ENCODE measurements around the gene NCAM1. TPM values are rescaled to one million over a fixed set of nuclear protein-coding genes. Genes with fewer than 3 reads are reported as not detected.

NCAM1 gene
- total and polyA plus RNA-seq, 2 donors (not counting 1 experiment from before 2014, with no cell fraction given), result 0.17 to 2.6 TPM

DNA sequence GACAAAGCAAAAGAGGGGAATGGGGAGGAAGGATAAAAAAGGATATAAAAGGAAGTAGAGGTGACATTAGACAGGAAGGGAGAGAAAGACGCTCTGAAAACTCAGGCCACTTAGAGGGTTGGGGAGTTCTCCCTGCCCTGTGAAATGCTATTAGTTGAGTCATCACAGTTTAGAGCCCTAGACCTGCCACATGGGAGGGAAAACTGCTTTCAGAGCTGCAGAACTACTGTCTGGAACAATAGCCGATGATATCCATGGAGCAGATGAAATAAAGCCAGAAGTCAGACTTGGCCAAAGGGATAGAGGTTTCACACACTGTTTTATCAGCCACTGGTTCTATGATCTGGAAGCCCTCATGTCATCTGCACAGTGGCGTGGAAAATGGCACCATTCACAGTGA, 157.9 kb downstream of the NCAM1 start:
- no peak overlapping the region for H3K4me3 ChIP-seq (replicated peaks in 1 of 4; ENCODE audit: control extremely low read depth in 1 of 4, insufficient read depth in 1 of 4, low read depth in 3 of 4, low read length in 4 of 4)
- no peaks in the 10 kb centered on the region for H3K79me2 ChIP-seq (ENCODE audit: control insufficient read depth, insufficient read depth, low read length)
- DNase-seq (ENCODE audit: low read depth in 2 of 2), result peak in 1 of 2 donors; percentile 12
- no peaks in the 10 kb centered on the region for H3K27me3 ChIP-seq (ENCODE audit: control insufficient read depth, insufficient read depth, low read length)
- no peaks in the 10 kb centered on the region for H3K36me3 ChIP-seq (ENCODE audit: control insufficient read depth, insufficient read depth, low read length)
- TF ChIP-seq, protein P1, sequence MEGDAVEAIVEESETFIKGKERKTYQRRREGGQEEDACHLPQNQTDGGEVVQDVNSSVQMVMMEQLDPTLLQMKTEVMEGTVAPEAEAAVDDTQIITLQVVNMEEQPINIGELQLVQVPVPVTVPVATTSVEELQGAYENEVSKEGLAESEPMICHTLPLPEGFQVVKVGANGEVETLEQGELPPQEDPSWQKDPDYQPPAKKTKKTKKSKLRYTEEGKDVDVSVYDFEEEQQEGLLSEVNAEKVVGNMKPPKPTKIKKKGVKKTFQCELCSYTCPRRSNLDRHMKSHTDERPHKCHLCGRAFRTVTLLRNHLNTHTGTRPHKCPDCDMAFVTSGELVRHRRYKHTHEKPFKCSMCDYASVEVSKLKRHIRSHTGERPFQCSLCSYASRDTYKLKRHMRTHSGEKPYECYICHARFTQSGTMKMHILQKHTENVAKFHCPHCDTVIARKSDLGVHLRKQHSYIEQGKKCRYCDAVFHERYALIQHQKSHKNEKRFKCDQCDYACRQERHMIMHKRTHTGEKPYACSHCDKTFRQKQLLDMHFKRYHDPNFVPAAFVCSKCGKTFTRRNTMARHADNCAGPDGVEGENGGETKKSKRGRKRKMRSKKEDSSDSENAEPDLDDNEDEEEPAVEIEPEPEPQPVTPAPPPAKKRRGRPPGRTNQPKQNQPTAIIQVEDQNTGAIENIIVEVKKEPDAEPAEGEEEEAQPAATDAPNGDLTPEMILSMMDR (conservative IDR thresholded peaks at IDR 0.05 in 1 of 2, IDR thresholded peaks at IDR 0.05 in 1 of 2; ENCODE audit: low read depth in 1 of 2, low read length in 2 of 2), result no peak
- no peak for TF ChIP-seq EZH2 (IDR thresholded peaks at IDR 0.05; ENCODE audit: low read length, missing control alignments)
- no peaks in the 10 kb centered on the region for H3K4me1 ChIP-seq (ENCODE audit: control insufficient read depth, extremely low read depth, insufficient read depth, low read length)
- no peaks in the 10 kb centered on the region for H4K20me1 ChIP-seq (ENCODE audit: control insufficient read depth, extremely low read depth, insufficient read depth, low read length)
- H3K9me3 ChIP-seq (ENCODE audit: control insufficient read depth, insufficient read depth, low read depth, low read length), result no peaks in the 10 kb centered on the region
- H2AFZ ChIP-seq (ENCODE audit: low read length), result no peak overlapping the region
- H3K9ac ChIP-seq (ENCODE audit: insufficient read depth, low read length), result no peak overlapping the region
- H3K27ac ChIP-seq (ENCODE audit: insufficient read depth, low read length), result no peak overlapping the region
- H3K4me2 ChIP-seq (ENCODE audit: extremely low read depth, insufficient read depth, low read length), result no peak overlapping the region

DNA sequence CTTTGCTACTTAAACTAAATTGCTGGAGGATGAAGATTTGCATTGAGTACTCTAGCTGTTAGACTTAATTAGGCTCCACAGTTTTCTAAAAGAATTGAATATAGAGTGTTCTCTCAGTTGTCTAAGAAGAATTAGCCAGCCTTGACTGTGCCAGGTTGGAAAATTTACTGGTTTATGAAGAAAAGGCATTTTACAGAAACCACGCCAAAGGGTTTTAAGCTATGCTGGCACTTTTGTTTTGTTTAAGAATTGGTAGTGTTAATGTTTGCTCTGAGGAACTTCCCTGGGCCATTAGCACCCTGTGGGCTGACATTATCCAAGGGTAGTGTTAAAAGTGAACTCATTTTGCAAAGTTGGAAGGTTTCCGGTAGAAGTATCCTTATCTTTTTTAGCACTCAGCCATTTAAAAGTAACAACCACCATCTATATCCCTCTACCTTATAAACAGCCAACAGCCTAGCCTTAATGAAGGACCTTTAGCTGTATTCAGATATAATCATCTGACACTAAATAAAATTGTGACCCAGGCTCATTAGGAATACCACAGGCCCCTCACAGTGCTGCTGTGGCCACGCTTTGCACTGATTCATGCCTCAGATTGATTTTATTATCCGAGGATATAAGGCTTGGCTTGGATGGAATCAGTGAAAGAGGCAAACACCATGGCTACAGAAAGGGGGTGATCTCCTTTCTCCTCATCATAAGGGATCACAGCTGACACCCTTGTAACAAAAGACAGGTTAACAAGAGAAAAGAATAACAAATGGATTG, 158.9 kb downstream of the NCAM1 start:
- Histone ChIP-seq H4K20me1 (ENCODE audit: control insufficient read depth, extremely low read depth, insufficient read depth, low read length) (no peaks in the 10 kb centered on the region), H3K9me3 (ENCODE audit: control insufficient read depth, insufficient read depth, low read depth, low read length) (no peaks in the 10 kb centered on the region), H3K27ac (ENCODE audit: insufficient read depth, low read length) (no peak overlapping the region), H3K27me3 (ENCODE audit: control insufficient read depth, insufficient read depth, low read length) (no peaks in the 10 kb centered on the region), H3K4me3 (replicated peaks in 1 of 4; ENCODE audit: control extremely low read depth in 1 of 4, insufficient read depth in 1 of 4, low read depth in 3 of 4, low read length in 4 of 4) (no peak overlapping the region), H3K4me1 (ENCODE audit: control insufficient read depth, extremely low read depth, insufficient read depth, low read length) (no peaks in the 10 kb centered on the region), H2AFZ (ENCODE audit: low read length) (no peak overlapping the region), H3K9ac (ENCODE audit: insufficient read depth, low read length) (no peak overlapping the region), H3K36me3 (ENCODE audit: control insufficient read depth, insufficient read depth, low read length) (no peaks in the 10 kb centered on the region), H3K4me2 (ENCODE audit: extremely low read depth, insufficient read depth, low read length) (no peak overlapping the region), H3K79me2 (ENCODE audit: control insufficient read depth, insufficient read depth, low read length) (no peaks in the 10 kb centered on the region)
- DNase-seq (ENCODE audit: low read depth in 2 of 2), result no peak
- TF ChIP-seq, protein P1 (conservative IDR thresholded peaks at IDR 0.05 in 1 of 2, IDR thresholded peaks at IDR 0.05 in 1 of 2; ENCODE audit: low read depth in 1 of 2, low read length in 2 of 2), result no peak
- no peak for TF ChIP-seq EZH2 (IDR thresholded peaks at IDR 0.05; ENCODE audit: low read length, missing control alignments)

DNA sequence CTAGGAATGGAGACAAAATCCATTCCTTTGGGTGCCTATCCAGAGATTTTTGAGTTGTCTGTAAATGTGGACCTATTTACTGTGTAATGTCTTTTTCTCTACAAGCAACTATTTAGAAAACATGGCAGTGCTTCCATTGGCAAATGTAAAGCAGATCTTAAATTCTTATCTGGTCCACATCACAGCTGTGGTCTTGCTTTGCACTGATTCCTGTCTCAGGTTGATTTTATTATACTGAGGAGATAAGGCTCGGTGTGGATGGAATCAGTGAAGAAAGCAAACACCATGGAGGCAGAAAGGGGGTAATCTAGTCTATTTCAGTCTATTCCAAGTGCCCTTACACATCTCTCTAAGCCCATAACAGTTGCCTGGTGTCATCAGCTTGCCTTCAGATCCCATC, 160.5 kb downstream of the NCAM1 start:
- Histone ChIP-seq H3K4me1 (ENCODE audit: control insufficient read depth, extremely low read depth, insufficient read depth, low read length) (no peaks in the 10 kb centered on the region), H3K4me3 (replicated peaks in 1 of 4; ENCODE audit: control extremely low read depth in 1 of 4, insufficient read depth in 1 of 4, low read depth in 3 of 4, low read length in 4 of 4) (no peak overlapping the region), H3K9me3 (ENCODE audit: control insufficient read depth, insufficient read depth, low read depth, low read length) (no peaks in the 10 kb centered on the region), H3K79me2 (ENCODE audit: control insufficient read depth, insufficient read depth, low read length) (no peaks in the 10 kb centered on the region), H2AFZ (ENCODE audit: low read length) (no peak overlapping the region), H4K20me1 (ENCODE audit: control insufficient read depth, extremely low read depth, insufficient read depth, low read length) (no peaks in the 10 kb centered on the region), H3K4me2 (ENCODE audit: extremely low read depth, insufficient read depth, low read length) (no peak overlapping the region), H3K27me3 (ENCODE audit: control insufficient read depth, insufficient read depth, low read length) (no peaks in the 10 kb centered on the region), H3K27ac (ENCODE audit: insufficient read depth, low read length) (no peak overlapping the region), H3K9ac (ENCODE audit: insufficient read depth, low read length) (no peak overlapping the region), H3K36me3 (ENCODE audit: control insufficient read depth, insufficient read depth, low read length) (no peaks in the 10 kb centered on the region)
- DNase-seq (ENCODE audit: low read depth in 2 of 2), result no peak
- TF ChIP-seq, protein P1 (conservative IDR thresholded peaks at IDR 0.05 in 1 of 2, IDR thresholded peaks at IDR 0.05 in 1 of 2; ENCODE audit: low read depth in 1 of 2, low read length in 2 of 2), result no peak
- no peak for TF ChIP-seq EZH2 (IDR thresholded peaks at IDR 0.05; ENCODE audit: low read length, missing control alignments)

All from fibroblast of lung (primary cell).